GM06990 (cell line): ENCODE measurements around the gene GLT8D2.

Experiments
- DNase-seq: peaks from one replicate; pipeline ENCODE4 v3.0.0-alpha.2; 2011; ENCODE audit not compliant: insufficient read length; ENCODE audit errors: extremely low read depth
- H3K27me3 ChIP-seq: replicated peaks from 2 replicates; pipeline ENCODE4 v1.6.0; 2011; ENCODE audit warnings: low read length; ENCODE audit not compliant: control insufficient read depth, insufficient read depth
- H3K36me3 ChIP-seq: 2 replicates; pipeline ENCODE4 v1.5.1; 2011; ENCODE audit warnings: low read length; ENCODE audit not compliant: control insufficient read depth, insufficient read depth
- H3K4me3 ChIP-seq: replicated peaks from 2 replicates; pipeline ENCODE4 v1.5.1; 2011; ENCODE audit warnings: low read depth, mild to moderate bottlenecking, control low read depth, low read length
- TF ChIP-seq, protein P1 (sequence below): IDR thresholded peaks from 2 replicates; pipeline ENCODE4 v1.5.1; 2011; ENCODE audit warnings: low read length, control low read depth, mild to moderate bottlenecking, inconsistent platforms; ENCODE audit not compliant: insufficient read depth, poor library complexity, severe bottlenecking

The GLT8D2 gene

DNA sequence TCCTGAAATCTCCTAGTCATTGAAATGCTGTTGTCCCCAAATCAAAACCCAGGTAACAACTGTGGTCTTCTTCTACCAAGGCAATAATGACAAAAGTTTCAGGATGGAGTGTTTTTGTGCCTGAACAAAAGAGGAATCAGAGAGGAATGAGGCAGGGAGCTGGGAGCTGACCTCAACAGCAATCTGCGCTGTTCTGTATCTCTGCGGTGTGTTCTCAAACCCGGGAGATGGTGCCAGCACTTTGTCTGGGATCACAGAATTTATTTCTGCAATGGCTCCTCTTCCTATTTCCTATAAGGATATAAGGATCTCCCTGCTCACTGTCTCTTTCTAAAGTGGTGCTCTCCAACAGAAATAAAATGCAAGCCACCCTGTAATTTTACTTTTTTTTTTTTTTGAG, 449 bp upstream of the GLT8D2 start:
- no peak for DNase-seq
- TF ChIP-seq, protein P1, sequence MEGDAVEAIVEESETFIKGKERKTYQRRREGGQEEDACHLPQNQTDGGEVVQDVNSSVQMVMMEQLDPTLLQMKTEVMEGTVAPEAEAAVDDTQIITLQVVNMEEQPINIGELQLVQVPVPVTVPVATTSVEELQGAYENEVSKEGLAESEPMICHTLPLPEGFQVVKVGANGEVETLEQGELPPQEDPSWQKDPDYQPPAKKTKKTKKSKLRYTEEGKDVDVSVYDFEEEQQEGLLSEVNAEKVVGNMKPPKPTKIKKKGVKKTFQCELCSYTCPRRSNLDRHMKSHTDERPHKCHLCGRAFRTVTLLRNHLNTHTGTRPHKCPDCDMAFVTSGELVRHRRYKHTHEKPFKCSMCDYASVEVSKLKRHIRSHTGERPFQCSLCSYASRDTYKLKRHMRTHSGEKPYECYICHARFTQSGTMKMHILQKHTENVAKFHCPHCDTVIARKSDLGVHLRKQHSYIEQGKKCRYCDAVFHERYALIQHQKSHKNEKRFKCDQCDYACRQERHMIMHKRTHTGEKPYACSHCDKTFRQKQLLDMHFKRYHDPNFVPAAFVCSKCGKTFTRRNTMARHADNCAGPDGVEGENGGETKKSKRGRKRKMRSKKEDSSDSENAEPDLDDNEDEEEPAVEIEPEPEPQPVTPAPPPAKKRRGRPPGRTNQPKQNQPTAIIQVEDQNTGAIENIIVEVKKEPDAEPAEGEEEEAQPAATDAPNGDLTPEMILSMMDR, result no peak
- H3K27me3 ChIP-seq, result no peaks in the 10 kb centered on the region
- no peaks in the 10 kb centered on the region for H3K36me3 ChIP-seq
- no peak overlapping the region for H3K4me3 ChIP-seq

DNA sequence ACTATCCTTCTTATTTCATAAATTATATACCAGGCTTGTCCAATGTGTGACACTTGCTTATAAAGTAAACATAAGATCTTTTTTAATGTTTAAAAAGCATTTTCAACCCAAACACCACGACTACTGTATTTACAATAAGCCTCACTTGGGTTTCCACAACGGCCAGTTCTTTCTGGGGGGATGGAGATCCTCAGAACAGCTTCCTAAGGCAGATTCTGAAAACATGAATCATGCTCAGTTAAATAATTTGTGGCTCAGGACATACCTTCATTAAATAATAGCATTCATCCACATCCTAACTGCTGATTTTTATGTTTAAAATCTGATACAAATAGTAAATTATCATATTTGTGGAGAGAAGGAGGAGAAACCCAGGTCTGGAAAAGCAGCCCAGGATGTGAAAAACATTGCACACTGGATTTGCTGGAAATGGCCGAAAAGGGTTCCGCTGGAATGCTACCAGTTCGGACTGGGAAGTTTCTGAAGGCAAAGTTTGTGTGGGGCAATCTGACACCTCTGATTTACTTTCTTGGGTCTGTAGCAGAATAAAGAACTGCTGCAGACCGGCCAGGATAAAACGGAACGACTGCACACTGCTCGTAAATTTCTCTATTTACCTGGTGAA, 597 bp downstream of the GLT8D2 start:
- TF ChIP-seq, protein P1, result no peak
- Histone ChIP-seq H3K36me3 (no peaks in the 10 kb centered on the region), H3K27me3 (no peaks in the 10 kb centered on the region), H3K4me3 (no peak overlapping the region)
- DNase-seq, result no peak

DNA sequence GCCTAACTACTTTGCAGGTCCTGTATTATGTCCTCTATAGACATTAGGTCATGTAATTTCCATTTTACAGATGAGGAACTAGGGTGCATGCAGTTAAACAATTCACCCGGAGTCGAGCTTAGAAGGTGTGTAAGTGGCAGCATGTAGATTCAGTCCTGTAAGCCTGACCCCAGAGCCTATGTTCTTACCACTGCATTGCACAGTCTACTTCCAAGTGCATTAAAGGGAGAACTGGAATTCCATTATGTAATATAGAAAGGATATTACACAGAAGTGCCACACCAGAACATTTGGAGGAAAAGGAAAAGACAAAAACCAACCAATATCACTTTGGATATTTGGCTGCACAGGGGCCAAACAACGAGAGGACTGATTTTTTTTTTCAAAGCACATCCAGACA, 1.2 kb downstream of the GLT8D2 start:
- Histone ChIP-seq H3K36me3 (no peaks in the 10 kb centered on the region), H3K27me3 (no peaks in the 10 kb centered on the region)
- TF ChIP-seq, protein P1, result no peak

DNA sequence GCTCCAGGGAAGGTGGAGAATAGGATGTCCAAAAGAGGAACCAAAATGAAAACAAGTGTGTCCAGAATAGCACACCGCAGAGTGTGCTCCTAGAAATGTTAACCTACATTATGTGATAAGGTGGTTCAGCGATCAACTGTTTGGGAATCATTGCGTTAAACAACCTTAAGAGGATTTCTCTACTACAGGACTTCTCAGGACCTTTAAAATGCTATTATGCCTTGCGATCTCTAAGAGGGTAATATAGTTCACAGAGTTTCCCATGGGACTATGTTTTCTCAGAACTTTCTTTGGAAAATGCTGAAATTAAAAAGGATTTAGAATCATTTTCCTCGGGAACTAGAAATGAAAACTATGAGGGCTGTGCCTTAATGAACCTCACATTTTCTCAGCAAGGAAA, 1.8 kb downstream of the GLT8D2 start:
- no peak for DNase-seq
- H3K4me3 ChIP-seq, result no peak overlapping the region
- no peaks in the 10 kb centered on the region for H3K36me3 ChIP-seq
- H3K27me3 ChIP-seq, result no peaks in the 10 kb centered on the region
- TF ChIP-seq, protein P1, result no peak

More for the DNA sequence above, 1.2 kb downstream of the GLT8D2 start:
- no peak overlapping the region for H3K4me3 ChIP-seq
- no peak for DNase-seq

DNA sequence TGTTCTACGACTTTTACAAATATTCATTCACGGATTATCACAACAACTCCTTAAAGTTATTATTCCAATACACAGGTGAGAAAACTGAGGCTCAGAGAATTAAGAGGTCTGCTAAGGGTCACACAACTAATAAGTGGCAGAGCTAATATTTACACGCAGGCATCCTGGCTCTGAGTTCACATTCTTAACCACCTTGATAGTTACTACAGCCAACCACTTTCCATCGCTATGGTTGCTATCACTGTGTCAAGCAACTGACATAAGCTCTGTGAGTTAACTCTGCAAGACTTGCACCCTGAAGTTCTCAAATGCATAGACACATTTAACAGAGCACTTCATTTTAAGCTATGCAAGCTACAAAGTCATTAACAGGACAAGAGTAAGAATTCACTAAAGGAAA, 3.7 kb downstream of the GLT8D2 start:
- DNase-seq, result no peak
- no peaks in the 10 kb centered on the region for H3K27me3 ChIP-seq
- H3K36me3 ChIP-seq, result no peaks in the 10 kb centered on the region
- H3K4me3 ChIP-seq, result no peak overlapping the region
- TF ChIP-seq, protein P1, result no peak

DNA sequence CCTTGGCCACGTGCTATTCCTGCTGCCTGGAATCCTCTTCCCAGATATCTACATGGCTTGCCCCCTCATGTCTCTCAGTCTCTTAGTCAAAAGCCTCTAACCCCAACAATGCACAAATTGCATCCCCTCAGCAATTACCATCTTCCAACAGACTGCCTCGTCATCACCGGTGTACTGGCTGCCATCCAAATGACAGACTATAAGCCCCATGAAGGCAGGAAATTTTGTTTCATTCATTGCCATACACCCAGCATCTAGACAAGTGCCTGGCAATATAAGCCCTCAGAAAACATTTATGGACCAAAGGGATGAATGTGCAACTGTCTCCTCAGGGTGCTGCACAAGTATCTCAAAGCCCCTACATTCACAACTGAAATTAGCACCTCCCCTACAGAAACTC, 5.8 kb downstream of the GLT8D2 start:
- DNase-seq, result no peak
- TF ChIP-seq, protein P1, result no peak
- H3K36me3 ChIP-seq, result no peaks in the 10 kb centered on the region
- no peaks in the 10 kb centered on the region for H3K27me3 ChIP-seq
- H3K4me3 ChIP-seq, result no peak overlapping the region
